C4-2B (cell line): Measurements from ENCODE around the gene TOX2.

Source experiments
- CTCF ChIP-seq: fragments of 450-650 bp; conservative IDR thresholded peaks from 2 replicates; pipeline ENCODE4 v1.5.1; 2017; ENCODE audit warnings: mild to moderate bottlenecking
- ZFX ChIP-seq: fragments of 450-650 bp; IDR thresholded peaks from 2 replicates; pipeline ENCODE4 v1.6.1; 2017

GRCh38 chr20:44073011-44073674 lies 158.5 kb downstream of the TOX2 start:
- TF ChIP-seq CTCF (no peak), ZFX (no peak)
